CD4-positive, alpha-beta T cell treated with Interleukin-15 for 1 hour (primary cell): Measurements from ENCODE around the gene SLC25A12.
"Not testable (repeated sequence)": the region's sequence is repeated elsewhere in the genome, so short reads cannot be mapped to it uniquely, and the experiment has no call there.

Experiments
- DNase-seq: peaks from one replicate; pipeline ENCODE4 v3.0.0-alpha.2; 2020

SLC25A12 gene

GRCh38 chr2:171788316-171788993 is 105.6 kb downstream of the SLC25A12 start:
- DNase-seq: no peak

GRCh38 chr2:171787333-171788072 is 106.5 kb downstream of the SLC25A12 start:
- no peak for DNase-seq

GRCh38 chr2:171785450-171785849 is 108.6 kb downstream of the SLC25A12 start:
- no peak for DNase-seq

- no peak for DNase-seq
These were observed 115.5 kb downstream of the SLC25A12 start for GRCh38 chr2:171778515-171778914.

- DNase-seq: not testable (repeated sequence)
These were observed 119.5 kb downstream of the SLC25A12 start for GRCh38 chr2:171774581-171774980.

- DNase-seq: no peak
These were observed 121.7 kb downstream of the SLC25A12 start for GRCh38 chr2:171772373-171772772.

GRCh38 chr2:171771463-171771862 is 122.6 kb downstream of the SLC25A12 start:
- no peak for DNase-seq

- DNase-seq: no peak
These were observed 130.4 kb downstream of the SLC25A12 start for GRCh38 chr2:171763602-171764001.

- no peak for DNase-seq
These were observed 131.0 kb downstream of the SLC25A12 start for GRCh38 chr2:171762879-171763573.

- not testable (repeated sequence) for DNase-seq
These were observed 132.9 kb downstream of the SLC25A12 start for GRCh38 chr2:171761176-171761575.

GRCh38 chr2:171758762-171759161 is 135.3 kb downstream of the SLC25A12 start:
- DNase-seq: not testable (repeated sequence)

- no peak for DNase-seq
These were observed 139.6 kb downstream of the SLC25A12 start for GRCh38 chr2:171754254-171754939.

- DNase-seq: no peak
These were observed 146.7 kb downstream of the SLC25A12 start for GRCh38 chr2:171747371-171747770.

- no peak for DNase-seq
These were observed 148.2 kb downstream of the SLC25A12 start for GRCh38 chr2:171745806-171746205.

GRCh38 chr2:171745141-171745540 is 148.9 kb downstream of the SLC25A12 start:
- no peak for DNase-seq

GRCh38 chr2:171742760-171743159 is 151.3 kb downstream of the SLC25A12 start:
- no peak for DNase-seq

- no peak for DNase-seq
These were observed 152.9 kb downstream of the SLC25A12 start for GRCh38 chr2:171741189-171741588.

GRCh38 chr2:171735991-171736710 is 157.9 kb downstream of the SLC25A12 start:
- no peak for DNase-seq
